ENCODE results near the gene CDS1. TPM values are rescaled to one million over a fixed set of nuclear protein-coding genes. Genes with fewer than 3 reads are reported as not detected.

Gene CDS1
- total RNA-seq, result 0.10 and 0.26 TPM in 2 replicates

DNA sequence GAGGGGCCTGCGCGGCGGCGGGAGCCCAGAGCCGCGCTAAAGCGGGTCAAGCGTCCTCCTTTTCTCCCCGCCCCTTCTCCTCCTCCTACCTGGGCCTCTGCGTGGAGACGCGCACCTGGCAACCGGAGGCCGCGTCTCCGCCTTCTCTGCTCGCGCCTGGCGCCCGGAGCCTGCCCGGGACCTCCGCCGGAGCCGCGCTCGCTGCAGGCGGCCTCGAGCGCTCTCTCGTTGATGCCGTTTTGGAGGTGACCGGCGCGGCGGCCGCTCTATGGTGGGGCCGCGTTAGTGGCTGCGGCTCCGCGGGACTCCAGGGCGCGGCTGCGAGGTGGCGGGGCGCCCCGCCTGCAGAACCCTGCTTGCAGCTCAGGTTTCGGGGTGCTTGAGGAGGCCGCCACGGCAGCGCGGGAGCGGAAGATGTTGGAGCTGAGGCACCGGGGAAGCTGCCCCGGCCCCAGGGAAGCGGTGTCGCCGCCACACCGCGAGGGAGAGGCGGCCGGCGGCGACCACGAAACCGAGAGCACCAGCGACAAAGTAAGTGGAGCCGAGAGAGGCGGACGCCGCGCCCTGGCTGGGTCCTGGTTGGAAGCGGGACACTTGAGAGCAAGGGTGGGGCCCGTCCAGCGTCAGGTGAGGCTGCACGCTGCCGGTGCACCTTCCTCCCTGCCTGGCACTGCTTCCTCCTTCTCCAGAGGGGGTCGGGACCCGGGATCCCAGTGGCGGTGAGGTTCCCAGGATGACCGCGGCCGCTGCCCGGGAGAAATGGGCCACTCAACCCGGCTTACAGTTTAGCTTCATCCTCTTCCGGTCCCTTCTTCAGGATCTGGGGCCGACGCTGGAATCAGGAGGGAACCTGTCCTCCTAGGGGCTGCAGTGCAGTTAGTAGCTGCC, at the start of gene CDS1:
TSS of gene CDS1 (plus strand) at position 140 of the 888 bp plus-strand sequence. CDS start at position 415, 275 bp downstream.

Other genes with a start within 250 kb of the CDS1 start
- gene NKX6-1, start 83.8 kb upstream of the CDS1 start, total RNA-seq, result 0.13 TPM in 1 of 2 replicates, not detected in the other

Data from smooth muscle cell of the pulmonary artery (primary cell).